GM19438 (cell line): ENCODE measurements around the gene RALGAPA1.
"Not testable (repeated sequence)": the region's sequence is repeated elsewhere in the genome, so short reads cannot be mapped to it uniquely, and the experiment has no call there.

ENCODE experiments used
- ATAC-seq: cut with Tn5 transposase; IDR thresholded peaks from one replicate; pipeline ENCODE4 v1.9.1; 2021; ENCODE audit warnings: low read depth; ENCODE audit not compliant: unreplicated experiment

The RALGAPA1 gene

GRCh38 chr14:35632271-35632670 lies 176.8 kb downstream of the RALGAPA1 start:
- ATAC-seq: no peak

DNA sequence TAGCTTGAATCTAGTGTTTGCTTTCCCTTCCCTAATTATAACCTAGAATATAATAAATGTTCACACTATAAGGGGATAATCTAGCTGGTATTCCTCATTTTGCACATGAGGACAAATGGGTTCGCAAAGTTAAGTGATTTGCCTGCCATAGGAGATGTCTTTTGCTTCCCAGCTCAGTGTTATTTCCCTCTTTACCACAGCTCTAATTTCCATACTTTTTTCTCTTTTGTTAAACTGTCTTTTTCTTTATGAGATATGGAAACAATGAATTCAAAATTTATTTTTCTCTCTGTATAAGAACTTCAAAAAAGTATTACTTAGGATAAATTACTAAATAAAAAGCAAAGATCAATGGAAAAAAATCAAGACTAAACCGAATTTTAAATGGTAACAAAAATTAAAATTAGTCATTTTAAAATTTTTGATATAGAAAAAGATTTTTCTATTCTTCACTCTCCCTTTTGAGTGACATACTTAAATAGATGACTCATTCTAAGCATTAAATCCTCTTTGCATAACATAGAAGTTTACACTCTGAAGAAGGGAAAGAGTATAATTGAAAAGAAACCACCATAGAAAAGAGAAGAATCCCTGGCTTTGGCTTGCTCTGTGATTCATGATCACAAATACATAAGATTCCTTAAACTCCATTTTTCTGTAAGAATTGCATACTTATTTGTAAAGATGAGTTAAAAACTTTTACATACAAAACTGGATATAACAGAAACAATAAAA lies 177.9 kb downstream of the RALGAPA1 start:
- no peak for ATAC-seq

DNA sequence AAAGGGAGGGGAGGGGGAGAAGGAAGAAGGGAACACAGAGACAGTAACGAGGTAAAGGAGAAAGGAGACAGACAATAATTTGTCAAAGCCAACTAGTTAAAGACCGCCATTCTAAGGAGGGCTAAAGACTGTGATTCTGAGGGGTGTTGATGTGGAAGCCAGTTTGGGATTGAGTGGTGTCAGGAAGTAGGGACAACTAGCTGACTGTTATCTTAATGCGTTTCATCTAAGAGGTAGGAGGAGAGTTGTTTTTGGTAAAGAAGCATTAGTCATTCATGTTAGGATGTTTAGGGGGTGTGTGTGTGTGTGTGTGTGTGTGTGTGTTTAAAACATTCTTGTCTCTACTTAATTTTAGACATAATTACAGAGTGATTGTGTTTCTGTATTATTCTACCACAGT lies 180.1 kb downstream of the RALGAPA1 start:
- ATAC-seq: no peak

DNA sequence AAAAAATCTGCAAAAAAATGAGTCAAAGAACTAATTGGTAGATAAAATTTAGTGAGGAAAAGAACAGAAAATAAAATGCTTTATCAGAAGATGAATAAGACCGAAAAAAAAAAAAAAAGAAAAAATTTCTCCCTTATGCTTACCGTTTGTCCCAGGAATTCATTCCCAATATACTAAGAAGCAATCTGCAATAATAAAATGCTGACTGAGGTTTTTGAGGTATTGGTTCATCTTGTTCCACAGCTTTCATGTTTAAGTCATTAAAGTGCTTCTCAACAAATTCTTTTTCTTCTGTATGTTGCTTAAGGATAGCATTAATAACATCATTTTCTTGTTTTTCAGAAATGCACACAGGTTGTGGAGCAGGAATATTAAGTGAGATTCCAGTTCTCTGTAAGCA lies 182.1 kb downstream of the RALGAPA1 start:
- not testable (repeated sequence) for ATAC-seq

DNA sequence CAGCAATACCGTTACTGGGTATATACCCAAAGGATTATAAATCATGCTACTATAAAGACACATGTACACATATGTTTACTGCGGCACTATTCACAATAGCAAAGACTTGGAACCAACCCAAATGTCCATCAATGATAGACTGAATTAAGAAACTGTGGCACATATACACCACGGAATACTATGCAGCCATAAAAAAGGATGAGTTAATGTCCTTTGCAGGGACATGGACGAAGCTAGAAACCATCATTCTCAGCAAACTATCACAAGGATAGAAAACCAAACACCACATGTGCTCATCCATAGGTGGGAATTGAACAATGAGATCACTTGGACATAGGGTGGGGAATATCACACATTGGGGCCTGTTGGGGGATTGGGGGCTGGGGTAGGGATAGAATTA lies 187.1 kb downstream of the RALGAPA1 start:
- ATAC-seq: not testable (repeated sequence)

- ATAC-seq: not testable (repeated sequence)
Measured at GRCh38 chr14:35619998-35620397, 189.1 kb downstream of the RALGAPA1 start.

DNA sequence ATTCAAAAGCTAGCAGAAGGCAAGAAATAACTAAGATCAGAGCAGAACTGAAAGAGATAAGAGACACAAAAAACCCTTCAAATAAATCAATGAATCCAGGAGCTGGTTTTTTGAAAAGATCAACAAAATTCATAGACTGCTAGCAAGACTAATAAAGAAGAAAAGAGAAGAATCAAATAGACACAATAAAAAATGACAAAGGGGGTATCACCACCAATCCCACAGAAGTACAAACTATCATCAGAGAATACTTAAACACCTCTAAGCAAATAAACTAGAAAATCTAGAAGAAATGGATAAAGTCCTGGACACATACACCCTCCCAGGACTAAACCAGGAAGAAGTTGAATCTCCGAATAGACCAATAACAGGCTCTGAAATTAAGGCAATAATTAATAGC lies 189.6 kb downstream of the RALGAPA1 start:
- not testable (repeated sequence) for ATAC-seq

- no peak for ATAC-seq
Measured at GRCh38 chr14:35617500-35617899, 191.6 kb downstream of the RALGAPA1 start.

- no peak for ATAC-seq
Measured at GRCh38 chr14:35607380-35607779, 201.7 kb downstream of the RALGAPA1 start.

- no peak for ATAC-seq
Measured at GRCh38 chr14:35600253-35600652, 208.8 kb downstream of the RALGAPA1 start.

DNA sequence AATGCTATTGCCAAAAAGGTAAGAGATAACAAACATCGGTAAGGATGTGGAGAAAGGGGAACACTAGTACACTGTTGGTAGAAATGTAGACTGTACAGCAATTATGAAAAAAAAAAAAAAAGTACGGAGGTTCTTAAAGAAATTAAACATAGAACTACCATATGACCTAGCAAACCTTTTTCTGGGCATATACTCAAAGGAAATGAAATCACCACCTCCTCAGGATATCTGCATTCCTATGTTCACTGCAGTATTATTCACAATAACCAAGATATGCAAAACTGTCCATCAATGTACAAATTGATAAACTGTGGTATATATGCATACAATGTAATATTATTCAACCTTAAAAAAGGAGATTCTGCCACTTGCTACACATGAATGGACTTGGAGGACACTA lies 214.5 kb downstream of the RALGAPA1 start:
- ATAC-seq: no peak

- not testable (repeated sequence) for ATAC-seq
Measured at GRCh38 chr14:35587373-35587772, 221.7 kb downstream of the RALGAPA1 start.

DNA sequence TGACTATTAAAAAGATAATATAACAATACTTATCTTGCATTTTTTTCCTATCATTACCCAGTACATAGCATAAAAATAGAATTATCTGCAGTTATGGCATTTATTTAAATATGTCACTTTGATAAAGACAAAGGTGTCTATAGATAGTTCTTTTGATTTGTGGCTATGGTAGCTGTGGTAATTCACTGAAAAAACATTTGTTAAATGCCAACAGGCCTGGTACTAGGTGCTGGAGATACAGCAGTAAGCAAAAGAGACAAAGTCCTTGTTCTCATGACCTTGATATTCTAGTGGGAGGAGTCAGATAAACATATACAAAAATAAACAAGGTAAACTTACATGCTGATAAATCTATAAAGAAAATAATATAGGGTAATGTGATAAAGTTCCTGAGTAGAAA lies 230.5 kb downstream of the RALGAPA1 start:
- no peak for ATAC-seq

- ATAC-seq: no peak
Measured at GRCh38 chr14:35578135-35578534, 231.0 kb downstream of the RALGAPA1 start.

- ATAC-seq: no peak
Measured at GRCh38 chr14:35576856-35577255, 232.2 kb downstream of the RALGAPA1 start.

DNA sequence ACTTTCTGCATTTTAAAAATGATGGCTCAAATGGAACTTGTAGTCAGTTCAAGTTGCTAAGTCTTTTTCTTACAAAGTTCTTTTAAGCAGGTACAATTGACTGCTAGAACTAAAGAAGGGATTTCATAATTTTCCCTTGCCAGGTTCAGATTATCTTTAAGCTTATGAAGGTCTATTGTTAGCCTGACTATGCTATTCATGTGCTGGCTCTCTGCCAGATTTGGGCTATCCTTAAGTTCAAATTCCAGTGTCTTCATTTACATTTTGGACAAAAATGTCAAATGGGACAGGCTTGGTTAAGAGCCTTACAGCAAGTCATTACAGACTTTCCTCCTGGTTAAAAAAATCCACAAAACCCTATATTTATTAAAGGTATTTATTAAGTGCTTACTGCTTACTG lies 232.8 kb downstream of the RALGAPA1 start:
- ATAC-seq: no peak

- no peak for ATAC-seq
Measured at GRCh38 chr14:35573911-35574310, 235.2 kb downstream of the RALGAPA1 start.

DNA sequence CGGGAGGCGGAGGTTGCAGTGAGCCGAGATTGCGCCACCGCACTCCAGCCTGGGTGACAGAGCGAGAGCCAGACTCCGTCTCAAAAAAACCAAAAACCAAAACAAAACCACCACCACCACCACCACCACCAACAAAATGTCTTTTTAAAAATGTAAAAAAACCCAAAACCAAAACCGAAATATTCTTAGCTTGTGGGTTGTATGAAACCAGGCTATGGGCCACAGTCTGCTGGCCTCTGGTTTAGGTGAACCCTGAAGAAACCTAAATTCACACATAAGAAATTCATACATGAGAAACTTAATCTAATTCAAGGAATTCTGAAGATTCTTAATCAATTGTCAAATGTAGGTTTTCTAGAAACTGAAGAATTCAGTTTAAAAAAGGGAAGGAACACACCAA lies 237.5 kb downstream of the RALGAPA1 start:
- no peak for ATAC-seq

DNA sequence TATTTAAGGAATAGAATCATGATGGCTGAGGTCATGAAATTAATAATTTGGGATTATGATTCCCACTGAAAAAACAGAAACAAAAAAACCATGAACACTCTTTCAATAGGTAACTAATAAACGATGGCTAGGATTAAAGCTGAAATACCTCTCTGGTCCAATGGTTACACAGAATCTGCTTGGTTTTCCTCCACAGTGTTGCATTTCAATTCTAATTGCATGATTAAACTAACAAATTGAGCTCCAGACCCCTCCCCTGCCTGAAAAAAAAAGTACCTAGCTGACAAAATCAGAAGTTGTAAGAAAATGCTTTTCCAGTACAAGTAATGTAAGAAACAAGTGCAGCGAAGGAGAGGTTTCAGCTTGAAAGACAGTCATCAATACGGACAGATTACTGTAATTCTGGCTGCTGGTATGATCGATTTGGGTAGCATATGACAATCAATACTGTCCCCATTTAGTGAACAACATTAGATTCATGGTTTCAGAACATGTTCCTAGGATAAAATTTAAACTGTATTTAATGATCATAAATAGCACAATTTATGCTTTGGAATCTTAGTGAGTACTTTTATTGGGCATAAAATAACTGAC lies 243.1 kb downstream of the RALGAPA1 start:
- ATAC-seq: no peak

- ATAC-seq: no peak
Measured at GRCh38 chr14:35558680-35559079, 250.4 kb downstream of the RALGAPA1 start.

DNA sequence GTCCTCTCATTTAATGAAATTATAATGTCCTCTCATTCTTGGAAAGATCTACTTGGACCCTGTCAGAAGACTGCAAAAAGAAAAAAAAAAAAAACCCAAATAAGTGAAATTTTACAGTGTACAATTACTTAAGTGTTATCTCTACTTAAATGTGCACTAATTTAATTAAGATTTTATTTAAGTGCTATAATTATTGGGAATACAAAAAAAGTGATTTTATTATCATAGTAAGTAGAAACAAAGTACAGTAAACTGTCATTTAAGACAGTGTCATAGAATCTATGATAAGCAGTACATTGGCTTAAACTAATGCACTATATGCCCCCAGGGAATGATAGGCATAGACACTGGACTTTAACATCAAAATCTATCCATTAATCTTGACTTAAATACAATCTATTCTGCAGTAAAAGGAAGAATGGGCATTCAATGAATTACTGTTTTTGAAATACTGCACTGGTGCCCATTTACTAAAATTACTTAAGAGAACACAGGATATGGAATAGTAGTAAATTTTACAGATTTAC lies 251.8 kb downstream of the RALGAPA1 start:
- no peak for ATAC-seq

- no peak for ATAC-seq
Measured at GRCh38 chr14:35556548-35556947, 252.5 kb downstream of the RALGAPA1 start.
